Measurements from ENCODE around the gene KCNE2.
A peak's percentile ranks its signal among the peaks of the same experiment; 100 is the strongest.

Gene KCNE2

DNA sequence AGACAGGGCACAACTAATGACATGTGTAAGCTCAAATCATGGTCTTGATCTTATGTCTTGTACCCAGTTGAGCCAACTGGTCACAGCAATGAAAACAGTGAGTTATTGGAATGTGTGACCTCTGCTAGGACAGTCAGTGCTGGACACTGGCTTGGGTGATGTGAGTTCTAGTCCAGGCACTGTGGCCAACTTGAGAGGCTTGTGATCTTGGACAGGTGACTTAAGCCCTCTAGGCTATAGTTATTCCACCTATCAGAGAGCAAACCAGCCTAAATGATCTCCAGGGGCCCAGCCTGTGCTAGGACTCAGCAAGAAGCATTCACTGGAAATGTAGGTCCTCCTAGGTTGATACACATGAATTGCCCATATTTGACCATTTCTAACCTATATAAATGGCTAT is 1.1 kb downstream of the KCNE2 start (continued):
- TF ChIP-seq SCRT2 (tag by site-specific recombination; IDR thresholded peaks at IDR 0.05) (no peak), OSR2 (tag by site-specific recombination; IDR thresholded peaks at IDR 0.05) (no peak), ZNF292 (tag by site-specific recombination; IDR thresholded peaks at IDR 0.05; ENCODE audit: borderline replicate concordance, low read depth) (no peak), WT1 (tag by site-specific recombination; IDR thresholded peaks at IDR 0.05) (no peak), ZNF174 (tag by site-specific recombination; IDR thresholded peaks at IDR 0.05) (no peak), SETDB1 (IDR thresholded peaks at IDR 0.05; ENCODE audit: insufficient read length, low read length) (no peak)
- TF ChIP-seq, protein P1, sequence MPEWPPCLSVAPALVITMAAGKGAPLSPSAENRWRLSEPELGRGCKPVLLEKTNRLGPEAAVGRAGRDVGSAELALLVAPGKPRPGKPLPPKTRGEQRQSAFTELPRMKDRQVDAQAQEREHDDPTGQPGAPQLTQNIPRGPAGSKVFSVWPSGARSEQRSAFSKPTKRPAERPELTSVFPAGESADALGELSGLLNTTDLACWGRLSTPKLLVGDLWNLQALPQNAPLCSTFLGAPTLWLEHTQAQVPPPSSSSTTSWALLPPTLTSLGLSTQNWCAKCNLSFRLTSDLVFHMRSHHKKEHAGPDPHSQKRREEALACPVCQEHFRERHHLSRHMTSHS (tag by site-specific recombination; IDR thresholded peaks at IDR 0.05), result no peak

DNA sequence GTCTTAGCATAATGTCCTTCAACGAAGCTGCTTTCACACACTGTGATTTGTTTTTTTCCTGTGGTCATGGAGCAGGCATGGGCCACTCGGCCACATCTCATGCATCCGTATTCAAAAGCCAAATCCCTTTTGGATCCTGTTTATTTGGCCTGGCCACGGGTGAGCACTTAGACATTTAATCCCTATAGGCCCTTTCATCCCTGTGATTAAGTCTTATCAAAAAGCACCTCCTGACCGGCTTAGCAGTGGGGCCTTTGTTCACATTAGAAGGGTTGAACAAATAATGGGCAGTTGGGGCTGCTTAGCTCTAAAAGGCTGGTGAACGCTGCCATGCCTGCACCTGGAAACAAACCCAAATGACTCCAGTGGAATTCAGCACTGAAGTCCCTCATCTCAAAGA is 2.0 kb downstream of the KCNE2 start:
- TF ChIP-seq ZFP37 (tag by site-specific recombination; IDR thresholded peaks at IDR 0.05) (no peak), ZBTB20 (tag by site-specific recombination; IDR thresholded peaks at IDR 0.05) (no peak)
- H3K9me3 ChIP-seq (ENCODE audit: control insufficient read depth, insufficient read depth, low read depth, low read length), result no peaks in the 10 kb centered on the region
- H3K4me3 ChIP-seq (ENCODE audit: low read depth, low read length), result no peak overlapping the region
- no peaks in the 10 kb centered on the region for H3K4me1 ChIP-seq (ENCODE audit: control insufficient read depth, insufficient read depth, low read length)
- no peaks in the 10 kb centered on the region for H3K36me3 ChIP-seq (ENCODE audit: control insufficient read depth in 2 of 2, insufficient read depth in 1 of 2, low read length in 2 of 2)
- no peak overlapping the region for H3K27ac ChIP-seq (ENCODE audit: extremely low read depth, low read depth, low read length)
- CTCF ChIA-PET, result interaction anchor here (0.6 to 1.7 kb wide), 5 partner anchors 11 to 265 kb away, joined by 3 to 8 read pairs (median 4); no protein-coding TSS in a partner anchor
- POLR2A ChIA-PET, result no interaction called here

DNA sequence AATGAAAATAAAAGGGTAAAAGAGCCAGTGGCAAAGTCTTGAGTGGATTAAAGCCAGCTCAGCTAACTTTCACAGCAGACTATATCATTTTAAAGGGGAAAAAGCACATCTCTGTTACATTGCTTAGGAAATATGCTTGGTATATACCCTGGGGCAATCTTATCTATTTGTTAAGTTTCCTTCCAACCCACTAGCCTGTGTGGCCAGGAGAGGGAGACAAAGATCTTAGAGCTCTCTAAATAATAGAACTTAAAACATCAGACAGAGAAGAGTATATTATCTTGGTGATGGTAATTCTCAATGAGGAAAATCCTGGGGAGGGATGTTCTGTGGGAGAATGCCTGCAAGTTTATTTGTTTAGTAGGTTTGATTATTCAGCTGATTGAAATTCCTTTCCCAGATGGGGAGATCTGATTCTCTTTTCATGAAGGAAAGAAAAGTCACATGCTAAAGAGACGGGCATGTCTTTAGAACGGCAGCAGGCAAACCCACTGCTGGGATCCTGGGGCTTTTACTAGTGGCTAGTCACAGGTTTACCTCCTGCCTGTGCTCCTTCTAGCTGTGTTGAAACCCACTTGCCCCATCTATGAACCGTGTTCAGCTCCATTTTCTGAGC is 3.6 kb downstream of the KCNE2 start:
- CTCF ChIA-PET, result interaction anchor here (0.5 to 2.0 kb wide), 22 partner anchors 13 to 1675 kb away, joined by 3 to 18 read pairs (median 3); no protein-coding TSS in a partner anchor
- Histone ChIP-seq H3K27ac (ENCODE audit: extremely low read depth, low read depth, low read length) (no peak overlapping the region), H3K36me3 (ENCODE audit: control insufficient read depth in 2 of 2, insufficient read depth in 1 of 2, low read length in 2 of 2) (no peaks in the 10 kb centered on the region), H3K4me1 (ENCODE audit: control insufficient read depth, insufficient read depth, low read length) (no peaks in the 10 kb centered on the region), H3K4me3 (ENCODE audit: low read depth, low read length) (no peak overlapping the region), H3K9me3 (ENCODE audit: control insufficient read depth, insufficient read depth, low read depth, low read length) (no peaks in the 10 kb centered on the region)
- POLR2A ChIA-PET, result no interaction called here
- TF ChIP-seq ZNF658 (tag by site-specific recombination; IDR thresholded peaks at IDR 0.05) (no peak), ZNF629 (tag by site-specific recombination; IDR thresholded peaks at IDR 0.05) (no peak), ZNF394 (tag by site-specific recombination; IDR thresholded peaks at IDR 0.05; ENCODE audit: borderline replicate concordance) (peak; percentile 24; the same call in 1 of the 2 replicates), ZNF112 (tag by site-specific recombination; IDR thresholded peaks at IDR 0.05) (no peak), TCF7L2 (IDR thresholded peaks at IDR 0.05; ENCODE audit: borderline replicate concordance, low read depth, low read length) (0 out of 2 replicates have a peak, but pooled peaks have one; percentile 13), ZNF624 (tag by site-specific recombination; IDR thresholded peaks at IDR 0.05) (no peak), ZNF155 (tag by site-specific recombination; IDR thresholded peaks at IDR 0.05) (no peak), MYNN (tag by site-specific recombination; IDR thresholded peaks at IDR 0.05; ENCODE audit: borderline replicate concordance) (no peak), ZIC2 (tag by site-specific recombination; IDR thresholded peaks at IDR 0.05) (0 out of 2 replicates have a peak, but pooled peaks have one; percentile 17), ZNF654 (tag by site-specific recombination; IDR thresholded peaks at IDR 0.05; ENCODE audit: low read depth) (peak; percentile 68), ZNF184 (tag by site-specific recombination; IDR thresholded peaks at IDR 0.05) (peak; percentile 44; the same call in 1 of the 2 replicates), ZNF416 (tag by site-specific recombination; IDR thresholded peaks at IDR 0.05) (no peak), ZNF626 (tag by site-specific recombination; IDR thresholded peaks at IDR 0.05) (no peak), ZNF23 (tag by site-specific recombination; IDR thresholded peaks at IDR 0.05; ENCODE audit: borderline replicate concordance) (no peak)
- TF ChIP-seq, protein P2, sequence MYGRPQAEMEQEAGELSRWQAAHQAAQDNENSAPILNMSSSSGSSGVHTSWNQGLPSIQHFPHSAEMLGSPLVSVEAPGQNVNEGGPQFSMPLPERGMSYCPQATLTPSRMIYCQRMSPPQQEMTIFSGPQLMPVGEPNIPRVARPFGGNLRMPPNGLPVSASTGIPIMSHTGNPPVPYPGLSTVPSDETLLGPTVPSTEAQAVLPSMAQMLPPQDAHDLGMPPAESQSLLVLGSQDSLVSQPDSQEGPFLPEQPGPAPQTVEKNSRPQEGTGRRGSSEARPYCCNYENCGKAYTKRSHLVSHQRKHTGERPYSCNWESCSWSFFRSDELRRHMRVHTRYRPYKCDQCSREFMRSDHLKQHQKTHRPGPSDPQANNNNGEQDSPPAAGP (tag by site-specific recombination; IDR thresholded peaks at IDR 0.05), result no peak
- TF ChIP-seq, protein P3, sequence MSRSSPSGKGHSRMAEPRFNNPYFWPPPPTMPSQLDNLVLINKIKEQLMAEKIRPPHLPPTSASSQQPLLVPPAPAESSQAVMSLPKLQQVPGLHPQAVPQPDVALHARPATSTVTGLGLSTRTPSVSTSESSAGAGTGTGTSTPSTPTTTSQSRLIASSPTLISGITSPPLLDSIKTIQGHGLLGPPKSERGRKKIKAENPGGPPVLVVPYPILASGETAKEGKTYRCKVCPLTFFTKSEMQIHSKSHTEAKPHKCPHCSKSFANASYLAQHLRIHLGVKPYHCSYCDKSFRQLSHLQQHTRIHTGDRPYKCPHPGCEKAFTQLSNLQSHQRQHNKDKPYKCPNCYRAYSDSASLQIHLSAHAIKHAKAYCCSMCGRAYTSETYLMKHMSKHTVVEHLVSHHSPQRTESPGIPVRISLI (tag by site-specific recombination; IDR thresholded peaks at IDR 0.05), result no peak
- TF ChIP-seq, protein P4, sequence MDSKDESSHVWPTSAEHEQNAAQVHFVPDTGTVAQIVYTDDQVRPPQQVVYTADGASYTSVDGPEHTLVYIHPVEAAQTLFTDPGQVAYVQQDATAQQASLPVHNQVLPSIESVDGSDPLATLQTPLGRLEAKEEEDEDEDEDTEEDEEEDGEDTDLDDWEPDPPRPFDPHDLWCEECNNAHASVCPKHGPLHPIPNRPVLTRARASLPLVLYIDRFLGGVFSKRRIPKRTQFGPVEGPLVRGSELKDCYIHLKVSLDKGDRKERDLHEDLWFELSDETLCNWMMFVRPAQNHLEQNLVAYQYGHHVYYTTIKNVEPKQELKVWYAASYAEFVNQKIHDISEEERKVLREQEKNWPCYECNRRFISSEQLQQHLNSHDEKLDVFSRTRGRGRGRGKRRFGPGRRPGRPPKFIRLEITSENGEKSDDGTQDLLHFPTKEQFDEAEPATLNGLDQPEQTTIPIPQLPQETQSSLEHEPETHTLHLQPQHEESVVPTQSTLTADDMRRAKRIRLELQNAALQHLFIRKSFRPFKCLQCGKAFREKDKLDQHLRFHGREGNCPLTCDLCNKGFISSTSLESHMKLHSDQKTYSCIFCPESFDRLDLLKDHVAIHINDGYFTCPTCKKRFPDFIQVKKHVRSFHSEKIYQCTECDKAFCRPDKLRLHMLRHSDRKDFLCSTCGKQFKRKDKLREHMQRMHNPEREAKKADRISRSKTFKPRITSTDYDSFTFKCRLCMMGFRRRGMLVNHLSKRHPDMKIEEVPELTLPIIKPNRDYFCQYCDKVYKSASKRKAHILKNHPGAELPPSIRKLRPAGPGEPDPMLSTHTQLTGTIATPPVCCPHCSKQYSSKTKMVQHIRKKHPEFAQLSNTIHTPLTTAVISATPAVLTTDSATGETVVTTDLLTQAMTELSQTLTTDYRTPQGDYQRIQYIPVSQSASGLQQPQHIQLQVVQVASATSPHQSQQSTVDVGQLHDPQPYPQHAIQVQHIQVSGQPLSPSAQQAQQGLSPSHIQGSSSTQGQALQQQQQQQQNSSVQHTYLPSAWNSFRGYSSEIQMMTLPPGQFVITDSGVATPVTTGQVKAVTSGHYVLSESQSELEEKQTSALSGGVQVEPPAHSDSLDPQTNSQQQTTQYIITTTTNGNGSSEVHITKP (tag by site-specific recombination; IDR thresholded peaks at IDR 0.05), result peak; percentile 45; the same call in 1 of the 2 replicates

All from HEK293 (cell line).